Vagina (tissue), 2 donors: ENCODE measurements around the gene PDE2A. TPM values are rescaled to one million over a fixed set of nuclear protein-coding genes. Genes with fewer than 3 reads are reported as not detected.

ENCODE experiments used
- DNase-seq, 2 donors: peaks; one replicate each; pipeline ENCODE4 v3.0.0-alpha.2; 2017; ENCODE audit errors: extremely low spot score in 2 of 2
- H3K27ac ChIP-seq: fragments of 200-600 bp; sonication (generic); one replicate; pipeline ENCODE4 v1.5.1; 2019
- H3K27me3 ChIP-seq: fragments of 200-600 bp; sonication (generic); one replicate; pipeline ENCODE4 v1.5.1; 2019
- H3K36me3 ChIP-seq, 2 donors: fragments of 200-600 bp; sonication (generic); one replicate each; pipeline ENCODE4 v1.5.1; 2017 to 2019
- H3K4me1 ChIP-seq: fragments of 200-600 bp; sonication (generic); one replicate; pipeline ENCODE4 v1.5.1; 2019
- H3K4me3 ChIP-seq, 2 donors: fragments of 200-600 bp; sonication (generic); 1 replicate in 1 of 2; 2 replicates in 1 of 2; pipeline ENCODE4 v1.5.1; 2016 to 2019
- H3K9me3 ChIP-seq: fragments of 200-600 bp; sonication (generic); one replicate; pipeline ENCODE4 v1.5.1; 2019
- CTCF ChIP-seq, 3 experiments: fragments of 450-650 bp in 2 of 3; fragments of 200-600 bp in 1 of 3; sonication (generic) in 1 of 3; IDR thresholded peaks; one replicate each; pipeline ENCODE4 v1.5.1; 2017 to 2019; ENCODE audit warnings: antibody characterized with exemption in 3 of 3, mild to moderate bottlenecking in 2 of 3, moderate library complexity in 2 of 3
- POLR2A ChIP-seq, 2 donors: fragments of 450-650 bp; IDR thresholded peaks; one replicate each; pipeline ENCODE4 v1.6.1; 2017; ENCODE audit warnings: antibody characterized with exemption in 2 of 2, mild to moderate bottlenecking in 2 of 2, moderate library complexity in 2 of 2
- POLR2AphosphoS5 ChIP-seq, 2 donors: sonication (generic); formaldehyde crosslinking; IDR thresholded peaks; one replicate each; pipeline ENCODE4 v1.9.0; 2017; ENCODE audit warnings: antibody characterized with exemption in 2 of 2, mild to moderate bottlenecking in 2 of 2, low read depth in 1 of 2; ENCODE audit not compliant: insufficient read depth in 1 of 2
- intact Hi-C: fragments of 100-400 bp; cut with DNase I; formaldehyde crosslinking; loops from one replicate; pipeline ENCODE4 v1.15.1; 2023
- total RNA-seq: library from RNA; depleted of rRNA; stranded (reverse); fragments of >200 nt; gene quantifications from one replicate; pipeline ENCODE4 v1.2.3, GENCODE V29; 2016

Gene PDE2A
- total RNA-seq, 1 donor from 2014 or later = 57.0 TPM

- no peak overlapping the region for H3K4me3 ChIP-seq
- H3K4me1 ChIP-seq = peaks cover 9% of the 10 kb centered on the region
- H3K36me3 ChIP-seq = no peaks in the 10 kb centered on the region
- H3K27me3 ChIP-seq = no peaks in the 10 kb centered on the region
- H3K27ac ChIP-seq = no peak overlapping the region
- intact Hi-C loops = no loop called here
- DNase-seq = no peak
- H3K9me3 ChIP-seq = no peaks in the 10 kb centered on the region
- no peak for TF ChIP-seq CTCF (IDR thresholded peaks at IDR 0.05)
- no peak for TF ChIP-seq POLR2A (IDR thresholded peaks at IDR 0.05)
- TF ChIP-seq POLR2AphosphoS5 (IDR thresholded peaks at IDR 0.05; ENCODE audit: insufficient read depth in 1 of 2, low read depth in 1 of 2) = no peak
These were observed 40.2 kb downstream of the PDE2A start for GRCh38 chr11:72634016-72634415.

GRCh38 chr11:72633068-72633467, 41.2 kb downstream of the PDE2A start:
- DNase-seq = no peak
- Histone ChIP-seq H3K4me3 (no peak overlapping the region), H3K4me1 (peaks cover 9% of the 10 kb centered on the region), H3K9me3 (no peaks in the 10 kb centered on the region), H3K36me3 (no peaks in the 10 kb centered on the region), H3K27me3 (no peaks in the 10 kb centered on the region), H3K27ac (peak overlapping the region; percentile 21)
- TF ChIP-seq CTCF (IDR thresholded peaks at IDR 0.05) (no peak), POLR2AphosphoS5 (IDR thresholded peaks at IDR 0.05; ENCODE audit: insufficient read depth in 1 of 2, low read depth in 1 of 2) (no peak), POLR2A (IDR thresholded peaks at IDR 0.05) (no peak)
- intact Hi-C loops = no loop called here

GRCh38 chr11:72631806-72632731, 42.2 kb downstream of the PDE2A start:
- DNase-seq = no peak
- peak; percentile 32 to 54 for TF ChIP-seq POLR2AphosphoS5 (IDR thresholded peaks at IDR 0.05; ENCODE audit: insufficient read depth in 1 of 2, low read depth in 1 of 2)
- TF ChIP-seq CTCF (IDR thresholded peaks at IDR 0.05) = no peak
- Histone ChIP-seq H3K36me3 (no peaks in the 10 kb centered on the region), H3K4me1 (peaks cover 10% of the 10 kb centered on the region), H3K4me3 (no peak overlapping the region), H3K27ac (peak overlapping the region; percentile 21), H3K27me3 (no peaks in the 10 kb centered on the region), H3K9me3 (no peaks in the 10 kb centered on the region)
- intact Hi-C loops = no loop called here

- H3K4me1 ChIP-seq = peaks cover 28% of the 10 kb centered on the region
- H3K27ac ChIP-seq = peak overlapping the region; percentile 56
These were observed 43.9 kb downstream of the PDE2A start for GRCh38 chr11:72630104-72630852.

More at GRCh38 chr11:72630104-72630852, 43.9 kb downstream of the PDE2A start:
- Histone ChIP-seq H3K36me3 (no peaks in the 10 kb centered on the region), H3K9me3 (no peaks in the 10 kb centered on the region), H3K4me3 (no peak overlapping the region), H3K27me3 (no peaks in the 10 kb centered on the region)
- TF ChIP-seq POLR2A (IDR thresholded peaks at IDR 0.05) (no peak), POLR2AphosphoS5 (IDR thresholded peaks at IDR 0.05; ENCODE audit: insufficient read depth in 1 of 2, low read depth in 1 of 2) (no peak), CTCF (IDR thresholded peaks at IDR 0.05) (no peak)
- intact Hi-C loops = no loop called here
- DNase-seq = no peak
